A549 treated with Mapracorat at 1 μM for 4 hours (cell line): ENCODE measurements around the gene MAB21L1. TPM values are rescaled to one million over a fixed set of nuclear protein-coding genes. Genes with fewer than 3 reads are reported as not detected.

ENCODE experiments used
- total RNA-seq: library from RNA; stranded (reverse); fragments of 200-300 nt; extraction: Qiagen RNA extraction; gene quantifications from 5 replicates; pipeline ENCODE4 v1.2.3, GENCODE V29; 2022

Gene MAB21L1
- not detected in 5 replicates for total RNA-seq

DNA sequence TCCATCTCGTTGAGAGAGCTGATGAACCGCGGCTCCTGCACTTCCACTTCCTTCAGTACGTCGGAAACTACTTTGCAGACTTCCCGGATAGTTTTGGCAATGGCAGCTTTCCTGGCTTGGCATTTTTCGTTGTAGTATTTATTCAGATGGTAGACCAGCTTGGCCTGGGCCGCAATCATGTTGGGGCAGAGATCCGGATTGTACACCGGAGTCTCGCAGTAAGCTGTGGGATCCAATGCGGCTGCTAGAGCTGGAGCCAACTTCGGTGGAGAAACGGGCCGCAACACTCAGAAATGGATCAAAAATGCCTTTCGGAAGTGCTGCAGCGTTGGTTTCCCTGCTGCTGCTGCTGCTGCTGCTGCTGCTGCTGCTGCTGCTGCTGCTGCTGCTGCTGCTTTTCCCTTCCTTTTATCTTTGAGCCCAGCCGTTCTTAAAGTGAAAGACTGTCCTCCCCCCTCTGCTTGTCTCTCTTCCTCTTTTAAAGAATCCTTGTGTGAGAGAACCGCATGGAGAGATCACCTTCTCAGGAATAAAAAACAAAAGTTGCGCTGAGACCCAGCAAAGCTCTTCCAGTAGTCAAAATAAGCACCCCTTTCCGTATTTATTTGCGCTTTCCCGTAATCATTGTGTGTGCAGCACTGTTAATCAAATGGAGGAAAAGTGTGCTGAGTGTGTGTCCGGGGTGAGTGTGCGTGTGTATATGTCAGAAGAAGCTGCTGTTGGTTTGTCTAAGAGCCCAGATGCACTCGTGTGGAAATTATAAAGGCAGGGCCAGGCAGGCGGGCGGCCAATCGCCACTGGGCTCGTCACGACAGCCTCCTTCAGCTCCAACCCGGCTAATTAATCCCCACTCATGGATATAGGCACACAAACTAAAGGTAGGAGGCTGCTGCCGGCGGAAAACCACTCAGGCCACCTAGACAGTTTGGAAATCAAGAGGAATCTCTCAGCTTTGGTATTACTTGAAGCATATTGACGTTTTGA, at the start of gene MAB21L1:
Gene MAB21L1, minus strand, starts transcription at position 730 of the 984 bp plus-strand sequence. Its CDS starts 551 bp downstream, at position 179.

